Natural killer cell (primary cell): ENCODE measurements around the gene SMPD3. TPM values are rescaled to one million over a fixed set of nuclear protein-coding genes. Genes with fewer than 3 reads are reported as not detected.

ENCODE experiments used
- ATAC-seq, 3 donors: fragments of 150-1000 bp in 2 of 3; fragments of 200-7000 bp in 1 of 3; cut with Tn5 transposase; 1 replicate in 1 of 3; 2 replicates in 2 of 3; pipeline ENCODE4 v1.10.0; 2021; ENCODE audit warnings: mild to moderate bottlenecking in 2 of 3, moderate library complexity in 2 of 3
- DNase-seq, 2 donors: peaks; one replicate each; pipeline versions ENCODE4 v3.0.0 to v3.0.0-alpha.2; 2013 to 2021; ENCODE audit warnings: mixed read lengths in 1 of 2
- H3K27ac ChIP-seq: one replicate; pipeline ENCODE4 v1.5.1; 2013; ENCODE audit warnings: mild to moderate bottlenecking, low read length
- H3K27me3 ChIP-seq: one replicate; pipeline ENCODE4 v1.6.1; 2013; ENCODE audit warnings: low read length; ENCODE audit not compliant: control insufficient read depth, insufficient read depth
- H3K36me3 ChIP-seq: one replicate; pipeline ENCODE4 v1.6.1; 2013; ENCODE audit warnings: low read length; ENCODE audit not compliant: control insufficient read depth, insufficient read depth
- H3K4me1 ChIP-seq: one replicate; pipeline ENCODE4 v1.6.1; 2013; ENCODE audit warnings: low read length; ENCODE audit not compliant: control insufficient read depth, insufficient read depth
- H3K4me3 ChIP-seq: one replicate; pipeline ENCODE4 v1.5.1; 2013; ENCODE audit warnings: low read length
- H3K9me3 ChIP-seq: one replicate; pipeline ENCODE4 v1.6.1; 2013; ENCODE audit warnings: low read length; ENCODE audit not compliant: control insufficient read depth, insufficient read depth
- H3K27ac Mint-ChIP-seq, 2 donors: one replicate each; pipeline ENCODE4 v1.8.0; 2022; ENCODE audit warnings: mild to moderate bottlenecking in 2 of 2, mixed read lengths in 2 of 2, moderate library complexity in 1 of 2
- H3K27me3 Mint-ChIP-seq, 2 donors: one replicate each; pipeline ENCODE4 v1.8.0; 2022; ENCODE audit warnings: low read depth in 2 of 2, mixed read lengths in 2 of 2
- H3K36me3 Mint-ChIP-seq: one replicate; pipeline ENCODE4 v1.8.0; 2022; ENCODE audit warnings: mixed read lengths
- H3K4me1 Mint-ChIP-seq, 2 donors: one replicate each; pipeline ENCODE4 v1.8.0; 2022; ENCODE audit warnings: mixed read lengths in 2 of 2
- H3K4me3 Mint-ChIP-seq: one replicate; pipeline ENCODE4 v1.8.0; 2022; ENCODE audit warnings: mild to moderate bottlenecking, moderate library complexity, mixed read lengths
- H3K9me3 Mint-ChIP-seq, 2 donors: one replicate each; pipeline ENCODE4 v1.8.0; 2022; ENCODE audit warnings: mixed read lengths in 2 of 2
- CTCF ChIP-seq: fragments of 200-600 bp; IDR thresholded peaks from one replicate; pipeline ENCODE4 v1.8.0; 2022; ENCODE audit warnings: antibody characterized with exemption
- WGBS: methylation state at CpG from one replicate; pipeline ENCODE4 v1.1.7; 2013; ENCODE audit warnings: missing lambda C conversion rate; ENCODE audit not compliant: insufficient coverage; 5-methylcytosine and 5-hydroxymethylcytosine counted together
- intact Hi-C: fragments of 100-400 bp; cut with micrococcal nuclease; formaldehyde crosslinking; loops from one replicate; pipeline ENCODE4 v1.14.2; 2022
- total RNA-seq, 4 donors: library from RNA; stranded (reverse); fragments of 120-200 nt in 1 of 4; gene quantifications; one replicate each; pipeline versions ENCODE4 v1.2.3 to v1.2.4, GENCODE V29; 2013 to 2022

The SMPD3 gene
- total RNA-seq, 3 donors from 2014 or later (not counting 1 experiment from before 2014, with no cell fraction given) = 2.4 to 13.3 (median 3.2) TPM

GRCh38 chr16:68447653-68448359 is 502 bp downstream of the SMPD3 start:
- peaks cover 29% of the 10 kb centered on the region for H3K27me3 ChIP-seq
- H3K27ac Mint-ChIP-seq = no peak overlapping the region
- H3K9me3 ChIP-seq = no peaks in the 10 kb centered on the region
- H3K36me3 ChIP-seq = no peaks in the 10 kb centered on the region
- H3K27me3 Mint-ChIP-seq = peaks cover 33 to 40% of the 10 kb centered on the region in 2 donors
- H3K4me3 ChIP-seq = peak overlapping the region; percentile 39
- WGBS = 7% methylated on average over 32 of the region's 36 CpGs
- no peaks in the 10 kb centered on the region for H3K36me3 Mint-ChIP-seq
- H3K4me1 Mint-ChIP-seq = peaks cover 16 to 20% of the 10 kb centered on the region in 2 donors
- peaks cover 21% of the 10 kb centered on the region for H3K4me1 ChIP-seq
- peak in 2 of 3 donors; percentile 5 to 12 for ATAC-seq
- H3K9me3 Mint-ChIP-seq = no peaks in the 10 kb centered on the region
- H3K27ac ChIP-seq = no peak overlapping the region
- peak in 1 of 2 donors; percentile 13 for DNase-seq
- peak overlapping the region; percentile 72 for H3K4me3 Mint-ChIP-seq
- no peak for TF ChIP-seq CTCF
- intact Hi-C loops = no loop called here

GRCh38 chr16:68446681-68447652 is 1.3 kb downstream of the SMPD3 start:
- WGBS = 26% methylated on average over 68 of the region's 73 CpGs
- H3K4me1 Mint-ChIP-seq = peaks cover 16 to 20% of the 10 kb centered on the region in 2 donors
- Histone ChIP-seq H3K27ac (no peak overlapping the region), H3K9me3 (no peaks in the 10 kb centered on the region), H3K4me1 (peaks cover 21% of the 10 kb centered on the region), H3K4me3 (no peak overlapping the region), H3K36me3 (no peaks in the 10 kb centered on the region), H3K27me3 (peaks cover 34% of the 10 kb centered on the region)
- H3K27ac Mint-ChIP-seq = no peak overlapping the region
- intact Hi-C loops = no loop called here
- H3K27me3 Mint-ChIP-seq = peaks cover 34 to 40% of the 10 kb centered on the region in 2 donors
- no peaks in the 10 kb centered on the region for H3K36me3 Mint-ChIP-seq
- TF ChIP-seq CTCF = no peak
- H3K9me3 Mint-ChIP-seq = no peaks in the 10 kb centered on the region
- no peak for ATAC-seq
- H3K4me3 Mint-ChIP-seq = no peak overlapping the region
- no peak for DNase-seq

GRCh38 chr16:68445458-68445857 is 2.9 kb downstream of the SMPD3 start:
- H3K36me3 Mint-ChIP-seq = no peaks in the 10 kb centered on the region
- peaks cover 16 to 20% of the 10 kb centered on the region in 2 donors for H3K4me1 Mint-ChIP-seq
- H3K27ac Mint-ChIP-seq = no peak overlapping the region
- DNase-seq (peak in 1 of 2 donors; percentile 45), ATAC-seq (no peak)
- Histone ChIP-seq H3K4me3 (no peak overlapping the region), H3K27me3 (peaks cover 39% of the 10 kb centered on the region), H3K36me3 (no peaks in the 10 kb centered on the region), H3K4me1 (peaks cover 21% of the 10 kb centered on the region), H3K9me3 (no peaks in the 10 kb centered on the region), H3K27ac (no peak overlapping the region)
- intact Hi-C loops = no loop called here
- H3K9me3 Mint-ChIP-seq = no peaks in the 10 kb centered on the region
- TF ChIP-seq CTCF = no peak
- 0% methylated on average over 1 of the region's 1 CpG for WGBS
- no peak overlapping the region for H3K4me3 Mint-ChIP-seq
- peaks cover 40 to 43% of the 10 kb centered on the region in 2 donors for H3K27me3 Mint-ChIP-seq
